Hippocampal formation (tissue), 2 donors: ENCODE data around the gene GABBR2.

Source experiments
- DNase-seq, 2 donors: peaks; one replicate each; lab custom pipeline; 2025; lab: John Stamatoyannopoulos, UW

GABBR2 gene

GRCh38 chr9:98402019-98402840 is 306.5 kb downstream of the GABBR2 start:
- no peak for DNase-seq

GRCh38 chr9:98401140-98402018 is 307.4 kb downstream of the GABBR2 start:
- no peak for DNase-seq

GRCh38 chr9:98399950-98400683 is 308.6 kb downstream of the GABBR2 start:
- DNase-seq: no peak

GRCh38 chr9:98396656-98397055 is 312.1 kb downstream of the GABBR2 start:
- DNase-seq: no peak

DNA sequence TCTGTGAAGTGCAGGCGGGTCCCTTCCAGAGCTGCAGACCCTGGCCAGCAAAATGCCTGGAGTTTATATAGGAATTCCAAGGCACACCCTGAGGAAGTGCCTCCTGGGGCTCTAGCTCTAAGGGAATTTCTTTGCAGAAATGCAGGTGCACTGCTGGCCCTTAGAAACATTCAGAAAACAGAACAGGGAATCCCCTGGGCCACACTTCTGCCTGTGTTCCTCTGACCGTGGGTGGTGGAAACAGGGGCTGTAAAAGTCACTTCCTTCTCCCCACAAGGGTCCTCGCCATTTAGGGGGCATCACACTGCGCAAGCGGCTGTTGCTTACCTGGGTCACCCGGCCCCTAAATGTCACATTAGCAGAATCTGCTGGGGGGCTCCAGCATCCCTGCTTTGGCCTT is 312.5 kb downstream of the GABBR2 start:
- DNase-seq: no peak

- no peak for DNase-seq
These were observed 316.9 kb downstream of the GABBR2 start for GRCh38 chr9:98391867-98392266.

GRCh38 chr9:98391406-98391805 is 317.3 kb downstream of the GABBR2 start:
- DNase-seq: no peak

DNA sequence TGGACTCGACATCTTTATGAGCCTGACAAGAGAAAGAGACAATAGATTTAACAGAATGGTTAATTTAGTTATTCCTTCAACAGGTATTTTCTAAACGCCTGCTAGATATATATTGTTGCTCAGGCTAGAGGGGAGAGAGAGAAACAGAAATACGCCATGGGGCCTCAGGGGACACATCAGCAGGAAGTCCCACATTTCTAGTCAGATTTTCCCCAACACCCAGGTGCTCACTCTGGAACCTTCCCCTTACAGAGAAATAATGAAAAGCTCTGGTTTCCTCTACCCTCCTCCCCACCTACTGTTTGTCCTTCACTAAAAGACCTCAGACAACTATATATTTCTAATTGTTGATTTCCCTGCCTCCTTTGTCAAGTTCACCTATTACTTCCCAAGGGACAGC is 323.0 kb downstream of the GABBR2 start:
- DNase-seq: no peak

DNA sequence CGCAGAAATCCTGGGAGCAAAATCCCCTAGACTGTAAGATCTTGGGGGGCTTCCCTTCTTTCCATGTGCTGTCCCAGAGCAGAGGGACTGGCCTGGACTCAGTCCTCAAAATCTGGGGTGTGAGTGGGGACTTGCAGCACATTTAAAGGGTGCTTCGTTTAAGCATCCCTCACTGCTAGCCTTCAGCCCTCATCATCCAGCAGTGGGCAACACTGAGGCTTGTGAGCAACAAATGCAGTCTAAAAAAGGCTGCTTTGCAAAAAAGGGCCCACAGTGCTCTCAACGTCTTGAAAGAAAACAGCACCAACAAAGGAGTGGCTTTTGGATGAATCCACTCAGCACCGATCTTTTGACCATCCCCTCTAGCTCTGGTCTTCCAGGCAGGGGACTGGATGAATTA is 325.0 kb downstream of the GABBR2 start:
- no peak for DNase-seq

DNA sequence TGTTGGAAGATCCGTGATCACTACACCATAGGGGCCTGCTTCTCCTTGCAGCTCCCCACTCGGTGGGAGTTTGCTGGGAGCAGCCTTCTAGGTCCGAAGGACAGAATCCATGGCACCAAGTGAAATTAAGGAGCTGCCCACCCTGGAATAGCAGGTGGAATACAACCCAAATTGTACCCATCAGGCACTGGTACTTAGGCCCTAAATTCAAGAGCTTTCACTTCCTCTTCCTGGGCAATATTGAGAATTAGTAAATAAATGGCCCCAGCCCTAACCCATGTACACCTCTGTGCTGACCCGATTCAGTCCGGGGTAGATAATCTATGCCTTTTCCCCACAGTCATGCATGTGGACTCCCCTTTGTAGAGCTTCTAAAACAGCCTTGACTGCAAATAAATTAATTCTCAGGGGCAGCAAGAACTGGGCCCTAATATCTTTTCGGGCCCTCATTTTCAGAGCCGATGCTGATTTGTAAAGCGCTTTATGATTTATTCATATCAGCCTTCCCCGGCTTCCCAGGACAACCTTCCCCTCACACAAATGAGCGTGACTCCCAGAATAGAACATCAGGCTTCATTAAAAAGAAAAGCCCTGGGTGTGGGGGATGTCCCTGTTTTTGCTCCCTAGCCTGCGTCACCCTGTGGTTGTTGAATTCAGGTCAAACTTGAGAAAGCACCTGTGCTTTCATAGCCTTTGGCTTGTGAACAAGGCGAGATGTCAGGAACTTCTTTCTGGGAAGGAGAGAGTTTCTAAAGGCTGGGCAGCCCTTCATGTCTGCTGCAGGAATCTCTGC is 327.2 kb downstream of the GABBR2 start:
- no peak for DNase-seq

GRCh38 chr9:98380065-98380681 is 328.6 kb downstream of the GABBR2 start:
- DNase-seq: no peak

DNA sequence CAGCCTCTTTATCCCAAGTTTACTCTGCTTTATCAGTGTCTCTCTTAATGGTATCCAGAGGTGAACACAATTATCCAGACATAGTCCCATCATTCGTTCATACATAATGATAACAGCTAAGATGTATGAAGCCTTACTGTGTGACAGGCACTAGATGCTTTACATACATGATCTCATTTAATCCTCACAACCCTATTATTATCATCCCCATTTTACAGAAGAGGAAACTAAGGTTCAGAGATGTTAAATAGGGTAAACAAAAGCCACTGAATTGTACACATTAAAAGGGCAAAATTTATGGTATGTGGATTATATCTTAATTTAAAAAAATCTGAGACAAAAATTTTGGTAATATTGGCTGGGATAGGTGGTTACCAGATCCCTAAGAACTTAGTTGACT is 329.2 kb downstream of the GABBR2 start:
- no peak for DNase-seq

- no peak for DNase-seq
These were observed 329.9 kb downstream of the GABBR2 start for GRCh38 chr9:98378794-98379193.

DNA sequence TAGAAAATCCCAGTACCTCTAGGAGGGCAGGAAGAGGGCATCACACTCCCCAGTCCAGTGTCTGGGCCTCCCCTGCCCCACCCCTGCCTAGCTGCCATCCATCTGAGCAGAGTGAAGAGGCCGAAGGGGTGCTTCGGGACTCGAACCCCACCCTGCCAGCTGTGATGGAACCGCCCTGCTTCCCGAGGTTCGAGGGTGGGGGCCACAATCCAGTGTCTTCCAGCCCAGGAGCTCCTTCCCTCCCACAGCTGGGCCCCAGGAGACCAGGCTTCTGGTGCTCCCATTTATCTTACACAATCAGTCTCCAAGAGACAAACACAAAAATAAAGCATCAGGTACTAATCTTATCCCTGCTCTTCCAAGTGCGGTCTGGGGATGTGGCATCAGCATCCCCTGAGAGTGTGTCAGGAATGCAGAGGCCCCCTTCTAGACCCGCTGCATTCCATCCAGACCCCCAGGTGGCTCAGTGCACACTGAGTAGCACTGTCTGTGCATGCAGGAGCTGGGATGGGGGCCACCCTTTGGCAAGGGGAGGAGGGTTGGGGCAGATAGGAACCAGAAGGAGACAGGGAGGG is 330.4 kb downstream of the GABBR2 start:
- DNase-seq: no peak

GRCh38 chr9:98375138-98375726 is 333.5 kb downstream of the GABBR2 start:
- DNase-seq: no peak

DNA sequence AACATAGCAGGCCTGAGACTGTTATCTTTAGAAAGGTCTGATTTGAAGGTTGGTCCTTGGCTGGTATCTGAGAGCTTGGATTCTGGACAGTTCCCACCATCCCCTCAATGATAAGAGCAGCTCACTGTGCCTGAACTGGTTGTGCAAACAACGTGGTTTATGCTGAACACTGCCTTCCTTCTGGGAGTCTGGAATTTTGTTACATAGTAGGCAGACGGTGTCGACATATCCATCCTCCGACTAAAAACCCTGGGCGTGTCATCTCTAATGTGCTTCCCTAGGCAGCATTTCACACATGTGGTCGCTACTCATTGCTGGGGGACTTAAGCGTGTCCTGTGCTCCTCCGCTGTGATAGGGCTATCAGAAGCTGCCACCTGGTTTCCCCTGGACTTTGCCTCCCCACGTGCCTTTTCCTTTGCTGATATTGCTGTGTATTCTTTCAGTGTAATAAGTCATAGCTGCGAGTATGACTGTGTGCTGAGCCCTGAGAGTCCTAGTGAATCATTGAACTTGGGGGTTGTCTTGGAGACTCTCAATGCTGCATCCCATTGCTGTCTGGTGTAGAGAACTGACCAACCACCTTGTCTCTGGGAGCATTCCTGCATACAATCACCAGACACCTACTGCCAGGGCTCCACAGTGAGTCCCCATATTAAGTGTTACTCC is 334.2 kb downstream of the GABBR2 start:
- DNase-seq: no peak

DNA sequence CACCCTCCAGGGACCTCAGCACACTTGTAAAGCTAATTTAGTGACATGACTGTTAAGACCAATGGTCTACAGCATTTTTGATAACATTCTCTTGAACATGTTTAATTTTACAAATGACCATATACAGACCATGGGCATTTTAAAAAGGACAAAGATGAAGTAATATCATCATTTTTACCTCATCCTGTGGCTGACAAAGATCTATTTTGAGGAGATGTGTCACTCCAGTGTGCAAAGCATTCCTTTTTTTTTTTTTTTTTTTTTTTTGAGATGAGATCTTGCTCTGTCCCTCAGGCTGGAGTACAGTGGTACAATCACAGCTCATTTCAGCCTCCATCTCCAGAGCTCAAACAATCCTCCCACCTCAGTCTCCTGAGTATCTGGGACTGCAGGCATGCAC is 335.1 kb downstream of the GABBR2 start:
- DNase-seq: no peak

DNA sequence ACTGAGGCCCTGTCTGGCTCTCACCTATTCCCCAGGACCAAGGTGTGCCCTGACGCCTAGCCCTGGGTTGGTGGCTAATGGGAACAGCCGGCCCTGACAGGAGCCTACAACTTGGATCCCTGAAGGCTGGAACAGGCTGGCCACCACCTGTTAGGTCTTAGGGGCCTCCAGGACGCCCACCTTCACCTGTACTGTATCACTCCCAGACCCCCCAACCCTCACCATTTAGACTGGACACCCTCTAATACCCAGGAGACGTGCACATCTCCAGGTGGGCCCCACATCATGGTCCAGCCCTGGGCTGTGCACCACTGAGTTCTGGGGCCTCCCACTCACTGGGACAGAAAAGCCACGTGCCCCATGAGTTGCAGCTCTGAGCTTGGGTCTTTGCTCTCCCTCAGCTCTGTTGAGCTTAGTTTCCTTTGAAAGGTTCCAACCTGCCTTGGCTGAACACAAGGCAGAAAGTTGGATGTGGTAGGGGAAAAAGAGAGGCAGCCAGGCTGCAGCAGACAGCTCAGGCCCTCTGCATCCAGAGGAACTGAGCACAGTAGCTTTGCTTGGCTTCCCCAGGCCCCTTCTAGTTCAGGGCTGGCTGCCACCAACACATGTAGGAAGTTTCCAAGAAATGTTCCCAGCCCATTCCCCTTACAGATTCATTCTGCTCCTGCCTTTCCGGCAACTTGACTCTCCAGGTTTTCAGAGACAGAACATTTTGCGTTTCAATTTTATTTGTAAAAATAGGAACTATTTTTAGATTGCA is 336.5 kb downstream of the GABBR2 start:
- peak in 1 of 2 donors; percentile 28 for DNase-seq

GRCh38 chr9:98370976-98371315 is 337.8 kb downstream of the GABBR2 start:
- DNase-seq: no peak
